Choroid plexus epithelial cell (primary cell): ENCODE measurements around the gene DDX42.

Source experiments
- DNase-seq: peaks from one replicate; pipeline ENCODE4 v3.0.0-alpha.2; 2010; ENCODE audit warnings: low read depth
- H3K4me3 ChIP-seq: 2 replicates; pipeline ENCODE4 v1.5.1; 2011; ENCODE audit warnings: low read depth, mild to moderate bottlenecking, control low read depth, low read length, moderate library complexity
- CTCF ChIP-seq: conservative IDR thresholded peaks from 2 replicates; pipeline ENCODE4 v1.5.1; 2011; ENCODE audit warnings: low read depth, mild to moderate bottlenecking, control low read depth, inconsistent platforms, low read length, moderate library complexity

The DDX42 gene

GRCh38 chr17:63841350-63842172 is 67.6 kb downstream of the DDX42 start:
- peak; percentile 78 for DNase-seq
- no peak for TF ChIP-seq CTCF
- H3K4me3 ChIP-seq, result peak overlapping the region; percentile 85

- DNase-seq, result no peak
- TF ChIP-seq CTCF, result no peak
These were observed 68.2 kb downstream of the DDX42 start for GRCh38 chr17:63842173-63842539.

GRCh38 chr17:63842540-63843386 is 68.8 kb downstream of the DDX42 start, which contains the start of gene SMARCD2:
SMARCD2 (minus strand) TSS chr17:63842685; CDS start chr17:63842674, 11 bp downstream.
- TF ChIP-seq CTCF, result no peak

More at GRCh38 chr17:63842173-63842539, 68.2 kb downstream of the DDX42 start:
- H3K4me3 ChIP-seq, result peak overlapping the region; percentile 85

GRCh38 chr17:63843387-63843888 is 69.5 kb downstream of the DDX42 start:
- peak overlapping the region; percentile 85 for H3K4me3 ChIP-seq
- DNase-seq, result peak; percentile 84

More at GRCh38 chr17:63842540-63843386, 68.8 kb downstream of the DDX42 start, which contains the start of gene SMARCD2:
- peak within 1 kb of the TSS; percentile 85 for H3K4me3 ChIP-seq
- DNase-seq, result peak; percentile 100

- no peak for DNase-seq
- no peak overlapping the region for H3K4me3 ChIP-seq
- no peak for TF ChIP-seq CTCF
These were observed 70.1 kb downstream of the DDX42 start for GRCh38 chr17:63843910-63844677.

GRCh38 chr17:63845509-63845908 is 71.5 kb downstream of the DDX42 start:
- TF ChIP-seq CTCF, result no peak
- DNase-seq, result no peak
- H3K4me3 ChIP-seq, result no peak overlapping the region
